SIG-M5 (cell line): ENCODE measurements around the gene TAF3.

Experiments used
- DNase-seq: peaks from one replicate; lab custom pipeline; 2025; lab: John Stamatoyannopoulos, UW

TAF3 gene

GRCh38 chr10:8034466-8035005 lies 216.2 kb downstream of the TAF3 start:
- DNase-seq: no peak

- no peak for DNase-seq
Observed at GRCh38 chr10:8035006-8035640, 216.8 kb downstream of the TAF3 start.

- DNase-seq: no peak
Observed at GRCh38 chr10:8035641-8036470, 217.6 kb downstream of the TAF3 start.

- no peak for DNase-seq
Observed at GRCh38 chr10:8036506-8037198, 218.3 kb downstream of the TAF3 start.

- DNase-seq: no peak
Observed at GRCh38 chr10:8037199-8037801, 219.0 kb downstream of the TAF3 start.

GRCh38 chr10:8037941-8038894 lies 219.9 kb downstream of the TAF3 start:
- no peak for DNase-seq

- no peak for DNase-seq
Observed at GRCh38 chr10:8039321-8039881, 221.1 kb downstream of the TAF3 start.

- DNase-seq: no peak
Observed at GRCh38 chr10:8040651-8041050, 222.3 kb downstream of the TAF3 start.

GRCh38 chr10:8041284-8041991 lies 223.1 kb downstream of the TAF3 start:
- no peak for DNase-seq

GRCh38 chr10:8041992-8042720 lies 223.9 kb downstream of the TAF3 start:
- DNase-seq: no peak

- no peak for DNase-seq
Observed at GRCh38 chr10:8042721-8043568, 224.6 kb downstream of the TAF3 start.

GRCh38 chr10:8043569-8044306 lies 225.4 kb downstream of the TAF3 start:
- no peak for DNase-seq

GRCh38 chr10:8044331-8044907 lies 226.1 kb downstream of the TAF3 start:
- no peak for DNase-seq

GRCh38 chr10:8044908-8045725 lies 226.8 kb downstream of the TAF3 start:
- DNase-seq: no peak

- no peak for DNase-seq
Observed at GRCh38 chr10:8045726-8046494, 227.6 kb downstream of the TAF3 start.
